ENCODE measurements around the gene PTPRA.
"Not testable (repeated sequence)": the region's sequence is repeated elsewhere in the genome, so short reads cannot be mapped to it uniquely, and the experiment has no call there.

Gene PTPRA

DNA sequence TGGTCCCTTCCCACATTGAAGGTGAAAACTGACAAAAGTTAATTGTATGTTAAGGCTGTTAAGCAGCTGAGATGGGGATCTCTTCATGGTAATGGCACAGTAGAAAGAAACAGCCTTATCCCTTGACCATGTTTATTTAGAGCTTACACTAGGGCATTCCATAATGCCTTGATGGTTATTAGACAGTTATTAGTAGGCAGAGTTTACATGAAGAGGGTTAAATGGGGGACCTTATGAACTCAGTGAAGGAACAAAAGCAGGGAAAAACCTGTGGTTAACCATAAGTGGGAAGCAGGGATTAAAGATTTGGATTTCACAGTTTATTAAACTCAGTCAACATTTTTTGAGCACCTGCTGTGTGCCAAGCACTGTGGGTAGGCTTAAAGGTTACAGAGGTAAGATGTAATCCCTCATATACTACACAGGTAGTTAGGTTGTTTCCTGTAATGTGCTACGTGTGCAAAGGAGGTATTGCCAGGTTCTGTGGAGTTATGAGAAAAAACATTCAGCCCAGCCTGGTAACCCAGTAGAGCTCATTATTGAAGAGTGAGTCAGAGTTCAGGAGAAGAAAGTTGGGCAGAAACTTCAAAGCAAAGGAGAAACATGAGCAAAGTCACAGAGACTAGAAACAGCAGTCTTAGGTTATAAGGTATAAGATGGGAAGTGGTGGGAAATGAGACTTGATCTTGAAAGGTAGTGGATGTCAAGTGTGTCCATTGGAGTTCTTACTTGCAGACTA, 137.9 kb downstream of the PTPRA start:
- DNase-seq: no peak

DNA sequence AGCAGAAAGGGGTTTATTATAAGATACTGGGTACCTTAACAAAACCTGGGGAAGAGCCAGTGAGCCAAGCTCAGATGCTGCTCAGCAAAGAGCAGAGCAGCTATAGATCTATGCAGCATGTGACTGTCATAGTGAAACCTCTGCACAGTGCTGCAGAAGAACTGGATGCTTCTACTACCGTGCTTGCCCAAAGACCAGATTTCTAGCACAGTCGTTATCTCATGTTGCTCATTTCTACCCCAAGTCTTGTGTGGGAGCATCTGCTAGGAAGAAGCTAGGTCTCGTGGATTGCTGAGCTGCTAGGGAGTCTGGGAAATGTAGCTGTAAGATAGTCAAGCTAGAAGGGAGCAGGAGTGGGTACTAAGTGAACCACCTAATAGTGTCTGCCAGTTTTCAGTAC, 138.5 kb downstream of the PTPRA start:
- DNase-seq: no peak

DNA sequence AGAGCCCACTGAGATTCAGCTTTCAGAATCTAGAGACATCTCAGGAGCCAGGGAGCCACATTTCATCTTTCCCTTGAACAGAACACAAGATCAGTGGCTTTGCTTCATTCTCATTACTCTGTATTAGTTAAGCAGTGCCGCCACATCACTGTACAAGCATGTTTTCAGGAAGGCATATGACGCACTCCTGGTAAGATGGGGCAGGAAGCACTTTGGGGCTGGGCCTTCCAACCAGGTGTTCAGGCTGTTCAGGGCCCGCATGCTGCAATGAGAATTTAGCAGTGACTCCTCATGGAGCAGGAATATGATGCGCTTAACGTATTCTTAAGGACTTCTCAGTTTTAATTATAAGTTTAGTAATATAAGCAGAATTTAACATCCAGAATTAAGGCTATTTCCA, 140.5 kb downstream of the PTPRA start:
- no peak for DNase-seq

DNA sequence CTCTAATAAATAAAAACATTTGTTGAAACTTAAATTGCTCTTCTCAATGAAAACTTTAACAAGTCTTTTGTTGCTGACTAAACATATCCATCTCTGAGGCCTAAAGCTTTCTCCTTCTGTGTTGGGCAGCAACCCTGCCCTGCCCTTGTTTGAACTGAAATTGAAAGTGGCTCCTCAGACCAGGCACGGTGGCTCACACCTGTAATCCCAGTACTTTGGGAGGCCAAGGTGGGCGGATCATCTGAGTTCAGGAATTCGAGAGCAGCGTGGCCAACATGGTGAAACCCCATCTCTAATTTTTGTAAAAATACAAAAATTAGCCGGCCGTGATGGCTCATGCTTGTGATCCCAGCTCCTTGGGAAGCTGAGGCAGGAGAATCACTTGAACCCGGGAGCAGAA, 140.9 kb downstream of the PTPRA start:
- DNase-seq: no peak

DNA sequence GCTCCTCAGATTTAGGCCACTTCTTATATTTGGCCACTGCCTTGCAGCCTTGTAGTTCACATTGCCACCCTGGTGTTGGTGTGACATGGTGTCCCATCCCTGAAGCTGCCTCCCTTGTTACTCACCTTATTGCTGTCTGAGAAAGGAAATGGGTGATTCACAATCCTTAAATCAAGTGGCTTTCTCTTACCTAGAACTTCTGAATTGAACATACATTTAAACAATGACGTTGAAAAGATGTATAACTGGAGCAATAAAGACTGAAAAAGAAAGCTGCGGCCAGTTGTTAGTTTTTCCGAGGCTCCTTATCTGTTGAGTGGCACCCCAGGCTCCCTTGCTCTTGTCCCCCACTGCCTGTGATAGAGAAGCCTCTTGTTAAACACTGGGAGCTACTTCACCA, 141.4 kb downstream of the PTPRA start:
- DNase-seq: no peak

DNA sequence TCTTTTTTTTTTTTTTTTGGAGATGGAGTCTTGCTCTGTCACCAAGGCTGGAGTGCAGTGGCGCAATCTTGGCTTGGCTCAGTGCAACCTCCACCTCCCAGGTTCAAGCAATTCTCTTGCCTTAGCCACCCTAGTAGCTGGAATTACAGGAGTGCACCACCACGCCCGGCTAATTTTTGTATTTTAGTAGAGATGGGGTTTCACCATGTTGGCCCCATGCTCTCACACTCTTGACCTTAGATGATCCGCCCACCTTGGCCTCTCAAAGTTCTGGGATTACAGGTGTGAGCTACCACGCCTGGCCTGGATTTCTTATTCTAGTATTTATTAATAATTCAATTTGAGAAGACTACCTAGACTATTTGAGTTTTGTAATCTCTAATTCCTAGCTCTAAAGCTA, 142.0 kb downstream of the PTPRA start:
- not testable (repeated sequence) for DNase-seq

DNA sequence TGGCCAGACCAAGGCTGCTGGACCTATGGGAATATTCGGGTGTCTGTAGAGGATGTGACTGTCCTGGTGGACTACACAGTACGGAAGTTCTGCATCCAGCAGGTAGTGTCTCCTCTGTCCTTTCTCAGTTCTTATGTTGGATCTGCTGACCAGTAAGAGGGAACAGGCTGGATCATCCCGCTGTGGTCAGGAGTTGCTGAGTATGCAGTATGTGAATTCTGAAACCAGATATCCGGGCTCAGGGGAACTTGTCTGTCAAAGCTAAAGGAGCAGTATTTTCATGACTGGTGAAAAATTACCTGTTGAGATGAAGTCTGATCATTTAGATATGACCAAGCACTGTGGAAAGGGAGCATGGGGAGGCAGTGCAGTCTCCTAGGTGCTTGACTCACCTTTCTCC, 148.0 kb downstream of the PTPRA start:
- DNase-seq: no peak

DNA sequence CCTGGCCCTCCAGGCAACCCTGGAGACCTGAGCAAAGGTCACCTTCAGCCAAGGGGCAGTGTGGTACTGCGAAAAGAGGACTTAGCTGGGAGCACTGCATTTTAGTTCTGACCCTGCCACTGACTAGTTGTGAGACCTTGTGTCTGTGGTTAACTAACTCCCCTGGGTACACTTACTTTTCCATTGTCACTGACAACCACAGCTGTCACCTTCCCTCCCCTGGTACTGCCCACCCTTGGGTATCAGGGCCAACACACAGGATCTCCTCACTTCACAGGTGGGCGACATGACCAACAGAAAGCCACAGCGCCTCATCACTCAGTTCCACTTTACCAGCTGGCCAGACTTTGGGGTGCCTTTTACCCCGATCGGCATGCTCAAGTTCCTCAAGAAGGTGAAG, 148.5 kb downstream of the PTPRA start:
- DNase-seq: no peak

DNA sequence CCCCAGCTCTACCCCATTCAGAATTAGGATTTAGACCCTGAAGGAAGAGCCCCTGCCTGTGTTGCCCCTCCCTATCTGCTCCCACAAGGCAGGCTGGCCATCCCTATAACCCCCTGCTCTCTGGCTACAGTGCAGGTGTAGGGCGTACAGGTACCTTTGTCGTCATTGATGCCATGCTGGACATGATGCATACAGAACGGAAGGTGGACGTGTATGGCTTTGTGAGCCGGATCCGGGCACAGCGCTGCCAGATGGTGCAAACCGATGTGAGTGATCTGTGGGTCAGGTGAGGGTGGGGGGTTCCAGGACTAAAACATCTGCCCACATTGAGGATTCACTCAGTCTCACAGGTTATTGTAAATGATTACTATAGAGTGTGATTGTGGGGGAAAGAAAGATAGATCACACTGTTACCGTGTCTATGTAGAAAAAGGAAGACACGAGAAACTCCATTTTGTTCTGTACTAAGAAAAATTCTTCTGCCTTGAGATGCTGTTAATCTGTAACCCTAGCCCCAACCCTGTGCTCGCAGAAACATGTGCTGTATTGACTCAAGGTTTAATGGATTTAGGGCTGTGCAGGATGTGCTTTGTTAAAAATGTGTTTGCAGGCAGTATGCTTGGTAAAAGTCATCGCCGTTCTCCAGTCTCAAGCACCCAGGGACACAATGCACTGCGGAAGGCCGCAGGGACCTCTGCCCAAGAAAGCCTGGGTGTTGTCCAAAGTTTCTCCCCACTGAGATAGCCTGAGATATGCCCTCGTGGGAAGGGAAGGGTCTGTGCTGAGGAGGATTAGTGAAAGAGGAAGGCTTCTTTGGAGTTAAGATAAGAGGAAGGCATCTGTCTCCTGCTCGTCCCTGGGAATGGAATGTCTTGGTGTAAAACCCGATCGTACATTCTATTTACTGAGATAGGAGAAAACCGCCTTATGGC, 149.5 kb downstream of the PTPRA start:
- not testable (repeated sequence) for DNase-seq

DNA sequence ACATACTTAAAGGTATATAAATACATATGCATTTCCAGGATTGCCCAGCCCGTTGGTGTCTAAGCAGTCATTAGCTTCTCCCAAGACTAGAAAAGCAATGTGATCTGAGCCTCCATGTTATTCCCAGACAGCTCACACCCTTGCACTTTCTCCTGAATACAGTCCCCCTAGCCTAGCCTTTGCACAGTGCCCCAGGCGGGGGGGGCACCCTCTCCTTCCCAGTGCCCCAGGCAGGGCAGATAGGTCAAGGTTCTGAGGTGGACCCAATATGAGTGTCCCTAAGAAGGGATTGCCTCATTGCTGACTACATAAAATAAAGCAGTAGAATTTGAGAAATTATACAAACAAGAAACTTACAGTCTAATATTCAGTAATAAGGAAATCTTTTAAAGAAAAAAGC, 154.7 kb downstream of the PTPRA start:
- no peak for DNase-seq

DNA sequence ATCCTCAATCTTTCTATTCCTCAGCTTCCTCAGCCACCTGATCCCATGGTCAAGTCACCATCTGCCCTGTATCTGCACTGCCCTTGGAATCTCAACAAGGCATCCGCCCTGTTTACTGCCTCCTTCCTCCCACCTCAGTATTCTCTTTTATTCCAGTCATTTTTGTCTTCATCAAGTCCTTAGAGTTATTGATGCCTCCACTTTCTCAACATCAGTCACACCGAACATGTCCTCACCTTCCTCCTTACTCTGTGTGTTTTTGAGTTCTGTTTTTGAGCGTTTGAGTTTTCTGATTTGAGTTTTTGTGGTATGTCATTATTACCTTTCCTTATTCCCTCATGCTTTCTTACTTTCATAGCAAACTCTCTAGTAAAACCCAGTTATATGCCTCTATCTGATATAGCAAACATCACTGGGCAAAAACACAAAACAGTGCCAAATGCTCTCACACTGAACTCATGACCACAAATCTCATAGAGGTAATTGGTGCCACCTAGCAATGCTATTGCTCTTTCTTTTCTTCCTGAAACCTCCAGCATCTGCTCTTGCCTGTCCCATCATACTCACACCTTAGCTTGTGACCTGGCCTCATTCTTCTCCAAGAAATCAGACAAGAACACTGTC, 158.4 kb downstream of the PTPRA start:
- no peak for DNase-seq

DNA sequence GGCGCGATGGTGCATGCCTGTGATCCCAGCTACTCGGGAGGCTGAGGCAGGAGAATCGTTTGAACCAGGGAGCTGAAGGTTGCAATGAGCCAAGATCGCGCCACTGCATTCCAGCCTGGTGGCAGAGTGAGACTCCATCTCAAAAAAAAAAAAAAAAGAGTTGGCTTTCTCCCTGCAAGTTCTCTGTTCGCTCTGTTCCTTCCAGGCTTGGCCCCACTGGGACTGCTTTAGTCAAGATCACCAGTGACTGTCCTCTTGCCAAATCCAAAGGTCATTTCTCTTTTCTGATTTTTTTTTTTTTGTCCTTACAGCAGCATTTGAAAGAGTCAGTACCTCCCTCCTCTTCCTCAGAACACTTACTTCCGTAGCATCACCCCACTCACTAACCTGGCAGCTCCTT, 159.3 kb downstream of the PTPRA start:
- no peak for DNase-seq

DNA sequence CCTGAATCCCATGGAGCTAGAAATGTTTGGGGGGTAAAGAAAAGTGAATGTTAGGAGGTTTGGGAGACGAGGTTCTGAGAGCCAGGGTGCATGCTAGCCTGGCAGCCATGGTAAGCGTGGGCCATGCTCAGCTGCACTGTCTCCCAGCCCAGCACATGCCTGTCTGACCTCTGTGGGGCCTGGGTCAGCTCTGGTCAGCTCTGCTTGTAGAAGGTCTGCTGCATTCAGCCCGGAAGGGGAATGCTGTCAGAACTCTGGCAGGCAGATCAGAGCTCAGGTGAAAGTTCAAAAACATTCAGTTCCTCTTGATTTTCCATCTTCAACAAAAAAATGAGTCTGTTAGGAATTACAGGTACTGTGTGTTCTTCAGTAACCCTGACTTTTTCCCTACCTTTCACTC, 164.4 kb downstream of the PTPRA start:
- no peak for DNase-seq

DNA sequence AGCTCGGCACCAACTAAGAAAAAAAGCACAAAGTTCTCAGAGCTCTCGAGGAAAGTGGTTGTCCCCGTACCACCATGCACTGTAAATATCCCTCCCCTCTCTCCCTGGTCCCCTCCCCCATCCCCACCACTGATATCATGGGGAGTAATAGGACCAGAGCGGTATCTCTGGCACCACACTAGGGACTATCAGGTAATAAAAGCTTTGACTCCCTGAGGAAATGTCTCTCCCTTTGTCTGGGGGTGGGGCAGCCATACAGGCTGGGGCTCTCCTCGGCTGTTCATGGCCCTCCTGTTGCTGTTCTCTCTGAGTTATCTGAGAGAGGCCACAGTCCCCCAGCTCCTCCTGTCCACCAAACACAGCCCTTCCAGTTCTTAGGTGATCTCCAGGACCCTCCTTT, 165.2 kb downstream of the PTPRA start:
- DNase-seq: no peak

DNA sequence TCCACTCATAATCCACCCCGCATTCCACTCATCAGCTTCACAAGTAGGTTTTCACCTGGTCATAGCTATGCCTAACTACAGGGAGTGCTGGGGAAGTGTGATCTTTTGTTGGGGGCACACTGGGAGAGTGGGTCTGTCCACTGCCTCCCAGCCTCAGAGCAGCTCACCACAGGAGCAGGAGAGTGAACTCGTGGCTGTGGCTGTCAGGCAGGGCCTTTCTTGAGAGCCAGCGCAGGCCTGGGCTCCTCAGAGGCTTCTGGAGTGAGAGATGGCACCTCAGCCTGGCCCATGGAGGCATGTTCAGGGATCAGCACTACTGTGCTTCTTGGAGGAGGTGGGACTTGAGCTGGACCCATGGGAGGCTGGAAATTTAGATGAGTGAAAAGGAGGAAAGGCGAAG, 166.1 kb downstream of the PTPRA start:
- no peak for DNase-seq

DNA sequence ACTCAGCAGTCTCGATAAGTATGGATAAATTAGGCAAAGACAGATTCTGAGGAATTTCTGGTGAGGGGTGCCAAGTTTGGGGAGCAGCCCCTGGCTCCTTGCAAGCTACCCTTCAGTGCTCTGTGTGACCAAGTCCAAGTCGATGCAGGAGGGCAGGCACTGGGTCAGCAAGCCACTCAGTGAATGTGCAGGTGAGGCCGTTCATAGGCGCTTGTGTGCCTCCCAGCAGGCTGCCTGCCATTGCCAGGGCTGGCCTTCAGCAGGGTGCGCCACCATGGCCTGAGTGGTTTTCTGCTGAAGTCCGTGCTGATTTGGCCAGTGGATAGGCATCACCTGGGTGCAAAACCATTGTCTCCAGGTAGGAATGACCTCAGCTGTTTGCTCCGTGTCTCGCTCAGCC, 166.8 kb downstream of the PTPRA start:
- DNase-seq: no peak

DNA sequence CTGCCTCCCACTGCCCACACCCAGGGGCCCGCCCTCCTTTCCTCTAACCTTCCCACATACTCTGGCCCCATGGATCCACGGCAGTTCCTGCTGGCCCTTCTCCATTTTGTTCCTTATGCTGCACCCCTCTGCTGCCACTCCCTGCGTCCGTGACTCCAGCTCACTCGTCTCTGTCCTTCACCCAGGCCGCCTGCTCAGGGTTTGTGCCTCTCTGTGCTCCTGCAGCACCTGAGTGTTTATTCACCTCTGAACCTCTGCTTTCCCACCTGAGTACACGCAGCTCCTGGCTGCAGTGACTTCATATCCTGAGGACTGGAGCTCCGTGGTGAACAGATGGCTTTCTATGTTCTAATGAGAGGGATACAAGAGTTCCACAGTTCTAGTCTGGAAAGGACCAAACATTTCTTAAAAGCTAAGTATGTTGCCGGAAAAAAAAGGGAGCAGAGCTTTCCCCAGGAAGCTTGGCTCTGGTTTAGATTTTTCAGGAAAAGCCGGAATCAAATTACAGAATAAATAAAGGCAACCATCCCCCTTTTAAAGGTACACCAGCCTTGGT, 168.7 kb downstream of the PTPRA start:
- peak; percentile 54 for DNase-seq

DNA sequence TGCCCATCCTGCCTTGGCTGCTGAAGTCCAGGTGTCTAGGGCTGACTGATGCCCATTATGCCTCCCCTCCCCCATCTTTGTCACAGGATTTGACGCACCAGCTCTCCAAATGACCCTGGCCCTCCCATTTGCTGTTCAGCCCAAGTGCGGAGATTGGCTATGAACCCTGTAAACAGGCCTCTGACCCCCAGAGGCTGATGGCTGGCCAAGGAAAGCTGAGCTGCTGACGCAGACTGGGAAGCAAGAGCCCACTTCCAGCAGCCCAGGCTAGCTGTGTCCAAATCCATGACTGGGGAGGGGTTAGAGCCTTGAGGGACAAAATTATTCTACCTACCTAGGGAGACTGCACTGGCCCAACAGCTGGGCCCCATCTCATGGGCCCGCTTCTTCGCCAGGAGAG, 169.3 kb downstream of the PTPRA start:
- no peak for DNase-seq

DNA sequence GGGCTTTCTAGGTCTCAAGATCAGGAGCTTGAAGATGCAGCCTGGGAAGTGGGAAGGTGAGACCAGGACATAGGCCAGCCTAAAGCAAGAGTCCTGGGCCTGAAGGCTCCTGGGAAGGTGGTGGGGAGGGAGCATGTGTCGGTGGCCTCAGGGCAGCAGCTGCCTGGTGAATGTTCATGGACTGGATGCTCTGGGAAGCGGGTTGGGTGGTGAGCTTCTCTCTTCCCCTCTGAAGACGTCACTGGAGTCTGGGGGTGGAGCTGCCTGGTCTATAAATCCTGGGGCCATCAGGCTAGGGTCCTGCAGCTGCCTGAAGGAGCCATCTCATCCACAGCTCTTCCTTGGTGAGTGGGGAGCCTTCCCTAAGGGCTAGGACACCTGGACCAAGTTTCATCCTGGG, 170.0 kb downstream of the PTPRA start, which contains the start of gene GNRH2:
TSS of gene GNRH2 (plus strand) at position 301 of the 400 bp plus-strand sequence. CDS start 793 bp downstream, outside the sequence.
- DNase-seq: no peak

DNA sequence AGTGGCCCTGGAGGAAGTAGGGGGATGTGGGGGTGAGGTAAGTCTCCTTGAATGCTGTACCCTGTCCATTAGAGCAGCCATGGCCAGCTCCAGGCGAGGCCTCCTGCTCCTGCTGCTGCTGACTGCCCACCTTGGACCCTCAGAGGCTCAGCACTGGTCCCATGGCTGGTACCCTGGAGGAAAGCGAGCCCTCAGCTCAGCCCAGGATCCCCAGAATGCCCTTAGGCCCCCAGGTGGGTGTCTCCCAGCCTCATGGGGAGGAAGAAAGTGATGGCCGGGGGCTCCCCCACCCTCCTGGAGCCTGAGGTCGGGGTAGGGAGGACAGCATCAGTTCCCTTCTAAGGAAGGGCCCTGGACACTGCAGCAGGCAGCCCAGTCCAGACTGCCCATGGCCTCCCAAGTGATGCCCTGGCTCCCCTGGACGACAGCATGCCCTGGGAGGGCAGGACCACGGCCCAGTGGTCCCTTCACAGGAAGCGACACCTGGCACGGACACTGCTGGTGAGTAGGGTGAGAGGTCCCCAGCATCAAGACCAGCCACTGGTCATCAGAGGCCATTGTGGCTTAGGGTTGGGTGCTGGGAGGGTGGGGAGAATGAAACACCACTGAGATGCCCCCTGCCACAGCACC, 171.2 kb downstream of the PTPRA start:
- DNase-seq: no peak

DNA sequence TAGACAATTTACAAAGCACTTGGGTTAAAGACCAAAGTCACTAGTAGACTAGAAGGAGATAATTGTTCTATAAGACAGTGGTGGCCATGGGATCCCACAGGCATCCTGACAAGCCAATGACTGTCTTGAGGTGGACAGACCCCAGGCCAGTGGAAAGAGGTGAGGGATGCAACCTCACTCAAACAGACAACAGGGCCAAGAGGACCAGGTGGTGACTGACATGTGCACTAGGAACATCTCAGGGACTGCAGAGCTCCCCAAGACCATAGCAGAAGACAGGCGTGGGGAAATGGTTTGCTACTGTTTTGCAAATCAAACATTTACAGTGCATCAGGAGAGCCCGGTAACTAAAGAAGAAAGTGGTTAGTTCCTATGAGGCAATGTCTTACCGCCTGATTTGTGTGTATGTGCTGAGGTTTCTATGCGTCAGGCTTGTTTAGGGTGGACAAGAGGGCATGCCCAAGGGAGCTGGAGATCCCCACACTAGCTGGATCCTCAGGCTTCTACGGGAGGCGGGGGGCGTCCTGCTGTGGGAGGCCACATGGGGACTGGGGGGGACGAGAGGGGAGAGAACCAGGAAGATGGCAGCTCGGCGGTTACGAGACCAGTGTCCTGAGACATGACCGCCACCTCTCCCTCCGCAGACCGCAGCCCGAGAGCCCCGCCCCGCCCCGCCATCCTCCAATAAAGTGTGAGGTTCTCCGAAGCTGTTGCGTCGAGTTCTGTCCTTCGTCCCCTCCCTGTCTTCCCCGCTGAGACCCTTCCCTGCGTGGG, 171.9 kb downstream of the PTPRA start:
- peak; percentile 41 for DNase-seq
